OCI-LY7 (cell line): Measurements from ENCODE around the gene PITPNC1. TPM values are rescaled to one million over a fixed set of nuclear protein-coding genes. Genes with fewer than 3 reads are reported as not detected.
"Not testable (repeated sequence)": the region's sequence is repeated elsewhere in the genome, so short reads cannot be mapped to it uniquely, and the experiment has no call there.

Source experiments
- BruUV-seq: library from RNA; stranded (reverse); fragments of 400-500 nt; replicated peaks from 2 replicates; lab custom pipeline; 2021; lab: Mats Ljungman, UMichigan
- CTCF ChIA-PET: fragments of 300-600 bp; sonication (Branson Sonifier 250); formaldehyde crosslinking; loops from one replicate; lab custom pipeline; 2022; ENCODE audit warnings: antibody characterized with exemption; ENCODE audit not compliant: unreplicated experiment; lab: Charles Lee
- POLR2A ChIA-PET: fragments of 300-600 bp; sonication (Branson Sonifier 250); formaldehyde crosslinking; loops from one replicate; lab custom pipeline; 2022; ENCODE audit warnings: antibody characterized with exemption; lab: Charles Lee
- DNase-seq: peaks from one replicate; pipeline ENCODE4 v3.0.0-alpha.2; 2015; ENCODE audit warnings: low spot score
- H2AFZ ChIP-seq: fragments of 200-600 bp; sonication (generic), shearing (Covaris generic); 2 replicates; pipeline ENCODE4 v1.6.1; 2014; ENCODE audit warnings: mild to moderate bottlenecking, antibody characterized with exemption, low read length, moderate library complexity
- H3K27ac ChIP-seq: fragments of 200-600 bp; sonication (generic); 2 replicates; pipeline ENCODE4 v1.5.1; 2014; ENCODE audit warnings: mixed run types, low read depth, mild to moderate bottlenecking, moderate library complexity, low read length, inconsistent platforms; ENCODE audit not compliant: poor library complexity, severe bottlenecking
- H3K36me3 ChIP-seq: fragments of 200-600 bp; sonication (generic); 2 replicates; pipeline ENCODE4 v1.6.1; 2014; ENCODE audit warnings: mild to moderate bottlenecking, antibody characterized with exemption, low read length, moderate library complexity, mixed read lengths; ENCODE audit not compliant: insufficient read depth
- H3K4me1 ChIP-seq: fragments of 200-600 bp; sonication (generic); 2 replicates; pipeline ENCODE4 v1.5.1; 2014; ENCODE audit warnings: mild to moderate bottlenecking, low read length; ENCODE audit not compliant: insufficient read depth, poor library complexity, severe bottlenecking
- H3K4me2 ChIP-seq: fragments of 200-600 bp; sonication (generic); 2 replicates; pipeline ENCODE4 v1.6.1; 2014; ENCODE audit warnings: mild to moderate bottlenecking, low read length
- H3K4me3 ChIP-seq: fragments of 200-600 bp; sonication (generic); 2 replicates; pipeline ENCODE4 v1.5.1; 2014; ENCODE audit warnings: mild to moderate bottlenecking, low read depth, low read length; ENCODE audit not compliant: poor library complexity, severe bottlenecking
- H3K79me2 ChIP-seq: fragments of 200-600 bp; sonication (generic); 2 replicates; pipeline ENCODE4 v1.6.1; 2016; ENCODE audit warnings: low read depth, mild to moderate bottlenecking, low read length, moderate library complexity, mixed read lengths; ENCODE audit not compliant: insufficient read depth
- H3K9me2 ChIP-seq: fragments of 200-600 bp; sonication (generic); 2 replicates; pipeline ENCODE4 v1.6.1; 2016; ENCODE audit warnings: mild to moderate bottlenecking, low read length, mixed read lengths; ENCODE audit not compliant: insufficient read depth
- H3K9me3 ChIP-seq: fragments of 200-600 bp; sonication (generic); 2 replicates; pipeline ENCODE4 v1.6.1; 2014; ENCODE audit warnings: mild to moderate bottlenecking, mixed run types, low read length, mixed read lengths
- H4K20me1 ChIP-seq: fragments of 200-600 bp; sonication (generic); 2 replicates; pipeline ENCODE4 v1.6.1; 2014; ENCODE audit warnings: mild to moderate bottlenecking, antibody characterized with exemption, low read length, moderate library complexity, mixed read lengths; ENCODE audit not compliant: insufficient read depth
- CTCF ChIP-seq: fragments of 200-600 bp; sonication (generic); conservative IDR thresholded peaks from 2 replicates; pipeline ENCODE4 v1.5.1; 2014; ENCODE audit warnings: mild to moderate bottlenecking, antibody characterized with exemption, low read length, moderate library complexity, mixed read lengths
- EZH2phosphoT487 ChIP-seq: fragments of 200-600 bp; sonication (generic); IDR thresholded peaks from 2 replicates; pipeline ENCODE4 v1.6.1; 2018; ENCODE audit warnings: low read depth, borderline replicate concordance, mild to moderate bottlenecking, mixed run types, antibody characterized with exemption, low read length, moderate library complexity, mixed read lengths
- intact Hi-C: fragments of 100-400 bp; cut with micrococcal nuclease; formaldehyde crosslinking; loops from one replicate; pipeline ENCODE4 v1.10.0; 2022; ENCODE audit not compliant: unreplicated experiment
- total RNA-seq, 2 experiments: library from RNA; depleted of rRNA in 1 of 2; stranded (reverse); fragments of >200 nt in 1 of 2; shearing (Covaris generic) in 1 of 2; gene quantifications; 2 replicates each; pipeline ENCODE4 v1.2.3, GENCODE V29; 2014 to 2022

Gene PITPNC1
- total RNA-seq, 2 experiments from 2014 or later: 14.3 to 21.1 TPM

- CTCF ChIA-PET: no interaction called here
- no TSS peak for BruUV-seq
- POLR2A ChIA-PET: interaction anchor here (1.0 to 1.1 kb wide), 2 partner anchors 17 to 86 kb away, joined by 4 to 6 read pairs; no protein-coding TSS in a partner anchor
- Histone ChIP-seq H3K4me1 (peaks cover 7% of the 10 kb centered on the region), H2AFZ (no peak overlapping the region), H3K4me3 (no peak overlapping the region), H3K36me3 (no peaks in the 10 kb centered on the region), H3K9me3 (no peaks in the 10 kb centered on the region), H3K27ac (no peak overlapping the region), H3K4me2 (no peak overlapping the region), H3K9me2 (no peaks in the 10 kb centered on the region), H4K20me1 (no peaks in the 10 kb centered on the region), H3K79me2 (no peaks in the 10 kb centered on the region)
- TF ChIP-seq EZH2phosphoT487 (no peak), CTCF (no peak)
- no peak for DNase-seq
- intact Hi-C loops: no loop called here
Measured at GRCh38 chr17:67649891-67650290, 272.8 kb downstream of the PITPNC1 start.

GRCh38 chr17:67651218-67651579 is 274.1 kb downstream of the PITPNC1 start:
- BruUV-seq, intact Hi-C loops, DNase-seq, H2AFZ ChIP-seq, H4K20me1 ChIP-seq, H3K79me2 ChIP-seq, H3K4me1 ChIP-seq, H3K9me2 ChIP-seq, CTCF ChIA-PET, H3K27ac ChIP-seq, H3K9me3 ChIP-seq, H3K4me2 ChIP-seq, H3K4me3 ChIP-seq, H3K36me3 ChIP-seq: not testable (repeated sequence)
- POLR2A ChIA-PET: interaction anchor here (0.6 to 0.8 kb wide), 3 partner anchors 48 to 962 kb away, joined by 3 to 5 read pairs (median 3); no protein-coding TSS in a partner anchor

- Histone ChIP-seq H3K4me1 (peaks cover 3% of the 10 kb centered on the region), H3K27ac (no peak overlapping the region), H3K9me2 (no peaks in the 10 kb centered on the region), H3K36me3 (no peaks in the 10 kb centered on the region), H3K79me2 (no peaks in the 10 kb centered on the region), H3K9me3 (no peaks in the 10 kb centered on the region), H4K20me1 (no peaks in the 10 kb centered on the region), H3K4me3 (no peak overlapping the region), H3K4me2 (no peak overlapping the region), H2AFZ (no peak overlapping the region)
- POLR2A ChIA-PET: no interaction called here
- no peak for TF ChIP-seq EZH2phosphoT487
- no peak for TF ChIP-seq CTCF
- no peak for DNase-seq
- intact Hi-C loops: no loop called here
- no TSS peak for BruUV-seq
- CTCF ChIA-PET: no interaction called here
Measured at GRCh38 chr17:67652433-67652832, 275.4 kb downstream of the PITPNC1 start.
